Amniotic epithelial cell (primary cell): ENCODE measurements around the gene RERG.
A peak's percentile ranks its signal among the peaks of the same experiment; 100 is the strongest.

Experiments used
- DNase-seq: peaks from one replicate; pipeline ENCODE4 v3.0.0-alpha.2; 2010; ENCODE audit warnings: low read depth

The RERG gene

GRCh38 chr12:15218794-15219193 is 2.4 kb downstream of the RERG start:
- peak; percentile 48 for DNase-seq

- DNase-seq: peak; percentile 57
Measured at GRCh38 chr12:15216036-15216889, 5.0 kb downstream of the RERG start.

- DNase-seq: no peak
Measured at GRCh38 chr12:15214851-15215601, 6.2 kb downstream of the RERG start.

- no peak for DNase-seq
Measured at GRCh38 chr12:15212930-15213329, 8.3 kb downstream of the RERG start.

GRCh38 chr12:15209782-15210181 is 11.4 kb downstream of the RERG start:
- DNase-seq: peak; percentile 82

GRCh38 chr12:15208871-15209656 is 12.2 kb downstream of the RERG start:
- peak; percentile 13 for DNase-seq

- DNase-seq: peak; percentile 39
Measured at GRCh38 chr12:15208140-15208539, 13.1 kb downstream of the RERG start.

- no peak for DNase-seq
Measured at GRCh38 chr12:15206831-15207389, 14.3 kb downstream of the RERG start.

GRCh38 chr12:15206338-15206737 is 14.9 kb downstream of the RERG start:
- no peak for DNase-seq

- peak; percentile 16 for DNase-seq
Measured at GRCh38 chr12:15205341-15206010, 15.7 kb downstream of the RERG start.

GRCh38 chr12:15201456-15201855 is 19.8 kb downstream of the RERG start:
- DNase-seq: no peak

- no peak for DNase-seq
Measured at GRCh38 chr12:15201056-15201455, 20.2 kb downstream of the RERG start.

- peak; percentile 44 for DNase-seq
Measured at GRCh38 chr12:15200641-15201040, 20.6 kb downstream of the RERG start.

- peak; percentile 28 for DNase-seq
Measured at GRCh38 chr12:15199930-15200329, 21.3 kb downstream of the RERG start.

GRCh38 chr12:15196678-15197505 is 24.3 kb downstream of the RERG start:
- DNase-seq: no peak

GRCh38 chr12:15196221-15196620 is 25.0 kb downstream of the RERG start:
- DNase-seq: no peak

GRCh38 chr12:15194456-15195368 is 26.5 kb downstream of the RERG start:
- DNase-seq: no peak

- DNase-seq: peak; percentile 72
Measured at GRCh38 chr12:15193946-15194345, 27.3 kb downstream of the RERG start.

- DNase-seq: peak; percentile 54
Measured at GRCh38 chr12:15192720-15193119, 28.5 kb downstream of the RERG start.

GRCh38 chr12:15188127-15188526 is 33.1 kb downstream of the RERG start:
- DNase-seq: no peak
